Transverse colon (tissue), 4 donors: ENCODE data around the gene COL19A1. TPM values are rescaled to one million over a fixed set of nuclear protein-coding genes. Genes with fewer than 3 reads are reported as not detected.

Experiments
- DNase-seq: peaks from one replicate; pipeline ENCODE4 v3.0.0-alpha.2; 2019
- H3K27ac ChIP-seq, 4 donors: fragments of 200-600 bp; sonication (generic); 2 replicates each; pipeline ENCODE4 v1.5.1; 2016 to 2018; ENCODE audit warnings: inconsistent platforms in 4 of 4
- H3K27me3 ChIP-seq: fragments of 200-600 bp; sonication (generic); 2 replicates; pipeline ENCODE4 v1.5.1; 2017; ENCODE audit warnings: inconsistent platforms
- H3K36me3 ChIP-seq, 4 donors: fragments of 200-600 bp; sonication (generic); 2 replicates each; pipeline ENCODE4 v1.5.1; 2017 to 2019; ENCODE audit warnings: inconsistent platforms in 4 of 4
- H3K4me1 ChIP-seq, 4 donors: fragments of 200-600 bp; sonication (generic); 2 replicates each; pipeline ENCODE4 v1.5.1; 2017 to 2020; ENCODE audit warnings: inconsistent platforms in 4 of 4
- H3K4me3 ChIP-seq, 4 donors: fragments of 200-600 bp; sonication (generic); 1 replicate in 1 of 4; 2 replicates in 3 of 4; pipeline versions ENCODE4 v1.5.1 to v1.6.1; 2017 to 2019; ENCODE audit warnings: inconsistent platforms in 4 of 4
- H3K9me3 ChIP-seq, 2 donors: fragments of 200-600 bp; sonication (generic); 2 replicates each; pipeline ENCODE4 v1.5.1; 2017 to 2019; ENCODE audit warnings: inconsistent platforms in 2 of 2
- CTCF ChIP-seq, 5 experiments: fragments of 200-600 bp in 3 of 5; fragments of 450-650 bp in 2 of 5; sonication (generic) in 3 of 5; IDR thresholded peaks; 1 replicate in 2 of 5; 2 replicates in 3 of 5; pipeline ENCODE4 v1.5.1; 2016 to 2017; ENCODE audit warnings: antibody characterized with exemption in 5 of 5, inconsistent platforms in 3 of 5, mild to moderate bottlenecking in 2 of 5, moderate library complexity in 1 of 5
- EP300 ChIP-seq: sonication (generic); formaldehyde crosslinking; IDR thresholded peaks from one replicate; pipeline ENCODE4 v1.6.1; 2017; ENCODE audit warnings: antibody characterized with exemption, low read depth
- POLR2A ChIP-seq: fragments of 450-650 bp; IDR thresholded peaks from one replicate; pipeline ENCODE4 v1.6.1; 2016; ENCODE audit warnings: antibody characterized with exemption, mild to moderate bottlenecking, moderate library complexity
- POLR2AphosphoS5 ChIP-seq, 3 donors: sonication (generic); formaldehyde crosslinking; IDR thresholded peaks; one replicate each; pipeline ENCODE4 v1.6.1; 2016; ENCODE audit warnings: antibody characterized with exemption in 3 of 3
- WGBS, 2 donors: methylation state at CpG; one replicate each; pipeline ENCODE4 v1.1.5; 2018; ENCODE audit warnings: low coverage in 1 of 2; 5-methylcytosine and 5-hydroxymethylcytosine counted together
- in situ Hi-C, 4 donors: fragments of 200-750 bp; cut with MboI; loops; one replicate each; pipeline versions ENCODE4 v1.15.0 to v1.15.1; 2017; ENCODE audit warnings: low sequenced_read_pairs in 3 of 4, low pct_ligation_motif_present in 1 of 4, low pct_unique_long_range_greater_than_20kb in 1 of 4
- intact Hi-C: fragments of 100-400 bp; cut with DNase I; formaldehyde crosslinking; loops from one replicate; pipeline ENCODE4 v1.15.1; 2023; ENCODE audit warnings: low total_unique reads
- total RNA-seq, 4 donors: library from RNA; depleted of rRNA; stranded (reverse); fragments of >200 nt; gene quantifications; one replicate each; pipeline ENCODE4 v1.1.0, GENCODE V29; 2016

Gene COL19A1
- total RNA-seq, 4 donors from 2014 or later, result 0.27 to 3.3 (median 0.37) TPM; not detected in 1

GRCh38 chr6:69974193-69974592 is 107.8 kb downstream of the COL19A1 start:
- no peaks in the 10 kb centered on the region for H3K27me3 ChIP-seq
- no peak overlapping the region for H3K4me3 ChIP-seq
- intact Hi-C loops (no loop called here), in situ Hi-C loops (no loop called here)
- no peak for DNase-seq
- 45 to 61% methylated on average over 1 to 2 of the region's 2 CpGs for WGBS, 2 donors
- no peak overlapping the region for H3K27ac ChIP-seq
- no peaks in the 10 kb centered on the region for H3K9me3 ChIP-seq
- no peaks in the 10 kb centered on the region for H3K36me3 ChIP-seq
- no peak for TF ChIP-seq POLR2A
- TF ChIP-seq EP300, result no peak
- no peak for TF ChIP-seq POLR2AphosphoS5 (IDR thresholded peaks at IDR 0.05)
- TF ChIP-seq CTCF (IDR thresholded peaks at IDR 0.05), result no peak
- no peaks in the 10 kb centered on the region for H3K4me1 ChIP-seq

- intact Hi-C loops (no loop called here), in situ Hi-C loops (no loop called here)
- Histone ChIP-seq H3K27ac (no peak overlapping the region), H3K4me1 (no peaks in the 10 kb centered on the region), H3K27me3 (no peaks in the 10 kb centered on the region), H3K9me3 (no peaks in the 10 kb centered on the region), H3K4me3 (no peak overlapping the region), H3K36me3 (no peaks in the 10 kb centered on the region)
- no peak for TF ChIP-seq CTCF (IDR thresholded peaks at IDR 0.05)
- TF ChIP-seq POLR2A, result no peak
- no peak for TF ChIP-seq POLR2AphosphoS5 (IDR thresholded peaks at IDR 0.05)
- no peak for TF ChIP-seq EP300
- WGBS, 2 donors, result 63 to 85% methylated on average over 1 to 4 of the region's 4 CpGs
- DNase-seq, result no peak
Observed at GRCh38 chr6:69976591-69977090, 110.3 kb downstream of the COL19A1 start.

GRCh38 chr6:69980624-69981023 is 114.3 kb downstream of the COL19A1 start:
- Histone ChIP-seq H3K36me3 (no peaks in the 10 kb centered on the region), H3K27ac (no peak overlapping the region), H3K27me3 (no peaks in the 10 kb centered on the region), H3K9me3 (no peaks in the 10 kb centered on the region), H3K4me3 (no peak overlapping the region), H3K4me1 (no peaks in the 10 kb centered on the region)
- intact Hi-C loops (no loop called here), in situ Hi-C loops (no loop called here)
- WGBS, 2 donors, result 62 to 70% methylated on average over 2 of the region's 2 CpGs
- TF ChIP-seq EP300, result no peak
- TF ChIP-seq POLR2AphosphoS5 (IDR thresholded peaks at IDR 0.05), result no peak
- TF ChIP-seq CTCF (IDR thresholded peaks at IDR 0.05), result no peak
- TF ChIP-seq POLR2A, result no peak
- no peak for DNase-seq

- intact Hi-C loops (no loop called here), in situ Hi-C loops (no loop called here)
- Histone ChIP-seq H3K36me3 (no peaks in the 10 kb centered on the region), H3K9me3 (no peaks in the 10 kb centered on the region), H3K4me3 (no peak overlapping the region), H3K27ac (no peak overlapping the region), H3K4me1 (no peaks in the 10 kb centered on the region), H3K27me3 (no peaks in the 10 kb centered on the region)
- WGBS, 2 donors, result 83 to 89% methylated on average over 3 of the region's 3 CpGs
- DNase-seq, result no peak
- TF ChIP-seq CTCF (IDR thresholded peaks at IDR 0.05) (no peak), EP300 (no peak), POLR2AphosphoS5 (IDR thresholded peaks at IDR 0.05) (no peak), POLR2A (no peak)
Observed at GRCh38 chr6:69984506-69984905, 118.2 kb downstream of the COL19A1 start.
